Activated naive CD4-positive, alpha-beta T cell treated with anti-CD3 and anti-CD28 coated beads, Interleukin-2, amount 10 ng/mL, durations not matched to agents 5 hours and 36 hours (primary cell): ENCODE results near the gene CFAP299. TPM values are rescaled to one million over a fixed set of nuclear protein-coding genes. Genes with fewer than 3 reads are reported as not detected.

Source experiments
- total RNA-seq, 2 experiments: library from RNA; stranded (reverse); gene quantifications; one replicate each; pipeline ENCODE4 v1.2.3, GENCODE V29; 2021

CFAP299 gene
- not detected for total RNA-seq

GRCh38 chr4:80335554-80336358 lies at the start of gene CFAP299:
TSS of gene CFAP299 (plus strand) at chr4:80335730.

Other genes starting within 250 kb of the CFAP299 start
- 1 to 10 TPM; 5.4 to 7.4 TPM for gene PRDM8, start 138.2 kb upstream of the CFAP299 start, total RNA-seq
- gene FGF5, start 69.1 kb upstream of the CFAP299 start, total RNA-seq, result not detected